ENCODE measurements around the gene NPPC. TPM values are rescaled to one million over a fixed set of nuclear protein-coding genes. Genes with fewer than 3 reads are reported as not detected.

NPPC gene
- total and polyA plus RNA-seq, 2 experiments from 2014 or later: 0.26 TPM; not detected in 1

DNA sequence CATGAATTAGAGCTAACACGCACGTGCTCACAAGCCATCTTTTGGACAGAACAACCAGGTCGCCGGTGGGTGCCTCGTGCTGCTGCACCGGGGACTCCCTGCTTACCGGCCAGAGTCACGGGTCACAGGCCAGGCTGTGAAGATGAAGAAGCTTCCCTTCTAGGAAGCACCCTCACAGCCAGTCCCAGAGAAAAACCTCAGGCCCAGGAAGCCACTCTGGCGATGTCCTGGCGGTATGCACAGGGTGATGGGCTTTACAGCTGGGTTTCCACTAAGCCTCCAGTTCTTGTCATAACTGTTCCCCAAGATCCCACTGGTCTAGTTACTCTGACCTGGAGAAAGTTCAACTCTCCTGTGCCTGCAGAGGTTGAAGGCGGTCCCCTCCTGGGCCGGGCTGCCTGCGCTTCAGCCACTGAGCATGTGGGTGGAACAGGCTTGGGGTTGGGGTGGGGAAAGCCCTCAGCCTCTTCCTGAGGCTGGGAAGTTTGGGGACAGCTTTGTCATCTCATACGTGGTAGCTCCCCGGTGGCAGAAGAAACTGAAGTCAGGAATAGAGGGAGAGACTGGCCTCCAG, 20.1 kb upstream of the NPPC start:
- in situ Hi-C loops (cut with MboI): no loop called here
- Histone ChIP-seq H2AFZ (no peak overlapping the region), H3K9me2 (ENCODE audit: insufficient read depth) (no peaks in the 10 kb centered on the region), H3K27me3 (replicated peaks; ENCODE audit: insufficient read depth) (peaks cover 24% of the 10 kb centered on the region; the same call in 1 of the 2 replicates), H3K9ac (no peak overlapping the region), H3K79me2 (ENCODE audit: insufficient read depth) (no peaks in the 10 kb centered on the region), H4K20me1 (ENCODE audit: insufficient read depth) (no peaks in the 10 kb centered on the region), H3K4me2 (ENCODE audit: unreplicated experiment) (no peak overlapping the region), H3K4me1 (ENCODE audit: insufficient read depth) (no peaks in the 10 kb centered on the region), H3K36me3 (ENCODE audit: low read depth) (no peaks in the 10 kb centered on the region), H3K27ac (no peak overlapping the region), H3K9me3 (ENCODE audit: low read depth) (no peaks in the 10 kb centered on the region), H3F3A (ENCODE audit: insufficient read depth) (no peaks in the 10 kb centered on the region), H3K4me3 (no peak overlapping the region)
- TF ChIP-seq EZH2 (IDR thresholded peaks at IDR 0.05; ENCODE audit: insufficient read depth, poor library complexity, severe bottlenecking) (no peak), EZH2phosphoT487 (IDR thresholded peaks at IDR 0.05; ENCODE audit: insufficient read depth, low read depth) (no peak)
- no peak for DNase-seq
- WGBS, 2 experiments (ENCODE audit: low coverage in 1 of 2, low lambda C conversion rate in 2 of 2, missing lambda C conversion rate in 2 of 2): 61 to 65% methylated on average over 15 of the region's 15 CpGs

DNA sequence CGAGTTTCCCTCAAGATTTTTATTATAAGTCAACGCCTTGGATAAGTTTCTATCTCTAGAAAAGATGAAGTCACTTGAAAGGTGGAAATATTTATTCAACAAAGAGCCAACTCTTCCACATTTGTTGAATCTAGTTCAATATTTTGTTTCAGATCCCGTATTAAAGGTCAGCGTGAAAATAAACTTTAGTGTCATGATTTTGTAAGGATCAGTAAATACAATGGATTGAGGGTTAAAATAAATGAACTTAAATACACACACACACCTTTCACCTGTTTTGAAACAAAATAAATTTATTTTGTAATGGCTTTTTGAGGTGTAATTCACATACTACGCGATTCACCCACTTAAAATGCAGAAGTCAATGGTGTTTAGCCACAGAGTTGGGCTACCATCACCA, 16.0 kb upstream of the NPPC start:
- Histone ChIP-seq H3K27me3 (replicated peaks; ENCODE audit: insufficient read depth) (peaks cover 24% of the 10 kb centered on the region; the same call in 1 of the 2 replicates), H3K27ac (no peak overlapping the region), H3F3A (ENCODE audit: insufficient read depth) (no peaks in the 10 kb centered on the region), H3K36me3 (ENCODE audit: low read depth) (no peaks in the 10 kb centered on the region), H3K4me1 (ENCODE audit: insufficient read depth) (no peaks in the 10 kb centered on the region), H3K9me2 (ENCODE audit: insufficient read depth) (no peaks in the 10 kb centered on the region), H3K4me2 (ENCODE audit: unreplicated experiment) (no peak overlapping the region), H2AFZ (no peak overlapping the region), H3K4me3 (no peak overlapping the region), H3K9ac (no peak overlapping the region), H3K79me2 (ENCODE audit: insufficient read depth) (no peaks in the 10 kb centered on the region), H4K20me1 (ENCODE audit: insufficient read depth) (no peaks in the 10 kb centered on the region), H3K9me3 (ENCODE audit: low read depth) (no peaks in the 10 kb centered on the region)
- DNase-seq: no peak
- 65 to 74% methylated on average over 6 of the region's 6 CpGs for WGBS, 2 experiments (ENCODE audit: low coverage in 1 of 2, low lambda C conversion rate in 2 of 2, missing lambda C conversion rate in 2 of 2)
- in situ Hi-C loops (cut with MboI): no loop called here
- TF ChIP-seq EZH2 (IDR thresholded peaks at IDR 0.05; ENCODE audit: insufficient read depth, poor library complexity, severe bottlenecking): no peak
- TF ChIP-seq EZH2phosphoT487 (IDR thresholded peaks at IDR 0.05; ENCODE audit: insufficient read depth, low read depth): no peak

DNA sequence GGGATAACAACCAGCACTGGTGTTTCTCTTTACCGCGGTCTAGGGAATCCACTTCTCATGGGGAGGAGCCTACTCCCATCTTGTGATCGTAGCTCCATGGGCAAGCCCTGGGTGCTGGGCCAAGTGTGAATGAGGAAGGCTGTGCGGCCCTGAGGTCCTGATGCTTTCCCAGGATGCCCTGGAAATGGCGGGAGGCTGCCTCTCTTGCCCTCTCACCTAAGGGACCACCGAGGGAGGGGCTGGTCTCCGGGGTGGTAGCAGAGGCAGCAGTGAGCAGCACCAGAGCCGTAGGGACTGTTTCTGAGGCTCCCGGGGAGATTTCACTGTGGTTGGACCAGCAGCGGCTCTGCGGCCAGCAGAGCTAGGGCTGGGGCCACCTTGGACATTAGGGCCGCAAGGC, 15.5 kb upstream of the NPPC start:
- Histone ChIP-seq H3K27ac (no peak overlapping the region), H3K36me3 (ENCODE audit: low read depth) (no peaks in the 10 kb centered on the region), H2AFZ (no peak overlapping the region), H3K79me2 (ENCODE audit: insufficient read depth) (no peaks in the 10 kb centered on the region), H3K9me2 (ENCODE audit: insufficient read depth) (no peaks in the 10 kb centered on the region), H4K20me1 (ENCODE audit: insufficient read depth) (no peaks in the 10 kb centered on the region), H3K9me3 (ENCODE audit: low read depth) (no peaks in the 10 kb centered on the region), H3K9ac (no peak overlapping the region), H3K4me1 (ENCODE audit: insufficient read depth) (no peaks in the 10 kb centered on the region), H3F3A (ENCODE audit: insufficient read depth) (no peaks in the 10 kb centered on the region), H3K4me2 (ENCODE audit: unreplicated experiment) (no peak overlapping the region), H3K4me3 (no peak overlapping the region), H3K27me3 (replicated peaks; ENCODE audit: insufficient read depth) (peaks cover 20% of the 10 kb centered on the region; the same call in 1 of the 2 replicates)
- TF ChIP-seq EZH2 (IDR thresholded peaks at IDR 0.05; ENCODE audit: insufficient read depth, poor library complexity, severe bottlenecking) (no peak), EZH2phosphoT487 (IDR thresholded peaks at IDR 0.05; ENCODE audit: insufficient read depth, low read depth) (no peak)
- 58 to 62% methylated on average over 12 of the region's 12 CpGs for WGBS, 2 experiments (ENCODE audit: low coverage in 1 of 2, low lambda C conversion rate in 2 of 2, missing lambda C conversion rate in 2 of 2)
- in situ Hi-C loops (cut with MboI): no loop called here
- no peak for DNase-seq

DNA sequence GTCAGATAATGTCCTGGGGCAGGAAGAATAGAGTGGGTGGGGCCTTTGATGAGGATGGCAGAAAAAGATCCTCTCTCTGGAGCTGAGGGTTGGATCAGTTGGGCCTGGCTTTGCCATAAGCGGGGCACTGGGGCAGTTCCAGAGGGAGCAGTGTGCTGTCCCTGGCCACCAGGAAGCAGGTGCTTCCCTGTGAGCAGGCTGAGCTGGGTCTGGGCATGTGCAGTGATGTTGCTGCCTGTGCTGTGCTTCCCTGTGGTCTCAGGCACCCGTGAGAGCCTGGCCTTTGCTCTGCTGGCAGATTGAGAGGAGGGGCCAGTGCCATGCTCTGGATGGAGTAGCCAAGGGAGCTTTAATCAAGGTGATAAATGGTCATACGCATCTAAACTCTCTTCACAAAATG, 14.6 kb upstream of the NPPC start:
- Histone ChIP-seq H3K36me3 (ENCODE audit: low read depth) (no peaks in the 10 kb centered on the region), H3K79me2 (ENCODE audit: insufficient read depth) (no peaks in the 10 kb centered on the region), H3K9me3 (ENCODE audit: low read depth) (no peaks in the 10 kb centered on the region), H3K4me1 (ENCODE audit: insufficient read depth) (no peaks in the 10 kb centered on the region), H3K9me2 (ENCODE audit: insufficient read depth) (no peaks in the 10 kb centered on the region), H3F3A (ENCODE audit: insufficient read depth) (no peaks in the 10 kb centered on the region), H3K4me2 (ENCODE audit: unreplicated experiment) (no peak overlapping the region), H2AFZ (no peak overlapping the region), H3K9ac (no peak overlapping the region), H3K4me3 (no peak overlapping the region), H4K20me1 (ENCODE audit: insufficient read depth) (no peaks in the 10 kb centered on the region), H3K27me3 (replicated peaks; ENCODE audit: insufficient read depth) (peaks cover 20% of the 10 kb centered on the region; the same call in 1 of the 2 replicates), H3K27ac (no peak overlapping the region)
- 53 to 69% methylated on average over 3 of the region's 3 CpGs for WGBS, 2 experiments (ENCODE audit: low coverage in 1 of 2, low lambda C conversion rate in 2 of 2, missing lambda C conversion rate in 2 of 2)
- in situ Hi-C loops (cut with MboI): no loop called here
- DNase-seq: no peak
- TF ChIP-seq EZH2phosphoT487 (IDR thresholded peaks at IDR 0.05; ENCODE audit: insufficient read depth, low read depth) (no peak), EZH2 (IDR thresholded peaks at IDR 0.05; ENCODE audit: insufficient read depth, poor library complexity, severe bottlenecking) (no peak)

Data from GM23248 (cell line).